Dendritic cell treated with granulocyte-macrophage colony-stimulating factor and Interleukin-4, amounts not matched to agents 40 ng/mL and 50 ng/mL, for 4 days (primary cell): ENCODE data around the gene PTGS1.
"Not testable (repeated sequence)": the region's sequence is repeated elsewhere in the genome, so short reads cannot be mapped to it uniquely, and the experiment has no call there.

Experiments used
- H3K27ac Mint-ChIP-seq: one replicate; pipeline ENCODE4 v1.8.0; 2022; ENCODE audit warnings: mild to moderate bottlenecking, mixed read lengths
- H3K27me3 Mint-ChIP-seq: one replicate; pipeline ENCODE4 v1.8.0; 2022; ENCODE audit warnings: mild to moderate bottlenecking, mixed read lengths
- H3K36me3 Mint-ChIP-seq: one replicate; pipeline ENCODE4 v1.8.0; 2022; ENCODE audit warnings: low read depth, mixed read lengths
- H3K4me1 Mint-ChIP-seq: one replicate; pipeline ENCODE4 v1.8.0; 2022; ENCODE audit warnings: low read depth, mixed read lengths
- H3K4me3 Mint-ChIP-seq: one replicate; pipeline ENCODE4 v1.8.0; 2022; ENCODE audit warnings: mild to moderate bottlenecking, moderate library complexity, mixed read lengths
- H3K9me3 Mint-ChIP-seq: one replicate; pipeline ENCODE4 v1.8.0; 2022; ENCODE audit warnings: mixed read lengths
- intact Hi-C: fragments of 100-400 bp; cut with micrococcal nuclease; formaldehyde crosslinking; loops from one replicate; pipeline ENCODE4 v1.15.0; 2022

PTGS1 gene

GRCh38 chr9:122354536-122355199 lies 16.2 kb upstream of the PTGS1 start:
- peaks cover 14% of the 10 kb centered on the region for H3K36me3 Mint-ChIP-seq
- intact Hi-C loops = loop anchor here (1.0 to 10.0 kb wide), 3 partner anchors 16 to 460 kb away; no protein-coding TSS in a partner anchor
- peak overlapping the region; percentile 87 for H3K27ac Mint-ChIP-seq
- H3K4me1 Mint-ChIP-seq = peaks cover 52% of the 10 kb centered on the region
- peaks cover 7% of the 10 kb centered on the region for H3K27me3 Mint-ChIP-seq
- peaks cover 12% of the 10 kb centered on the region for H3K9me3 Mint-ChIP-seq
- H3K4me3 Mint-ChIP-seq = no peak overlapping the region

GRCh38 chr9:122355336-122355875 lies 15.4 kb upstream of the PTGS1 start:
- peaks cover 12% of the 10 kb centered on the region for H3K9me3 Mint-ChIP-seq
- peaks cover 56% of the 10 kb centered on the region for H3K4me1 Mint-ChIP-seq
- H3K36me3 Mint-ChIP-seq = peaks cover 14% of the 10 kb centered on the region
- peak overlapping the region; percentile 87 for H3K27ac Mint-ChIP-seq
- H3K4me3 Mint-ChIP-seq = peak overlapping the region; percentile 33
- intact Hi-C loops = loop anchor here (1.0 to 10.0 kb wide), 3 partner anchors 15 to 459 kb away; no protein-coding TSS in a partner anchor
- peaks cover 4% of the 10 kb centered on the region for H3K27me3 Mint-ChIP-seq

- intact Hi-C loops = loop anchor here (10.0 kb wide), 2 partner anchors 98 to 458 kb away; no protein-coding TSS in a partner anchor
- Mint-ChIP-seq H3K4me3 (no peak overlapping the region), H3K27me3 (peaks cover 4% of the 10 kb centered on the region), H3K4me1 (peaks cover 59% of the 10 kb centered on the region), H3K36me3 (peaks cover 14% of the 10 kb centered on the region), H3K27ac (peak overlapping the region; percentile 87), H3K9me3 (peaks cover 12% of the 10 kb centered on the region)
These were observed 14.2 kb upstream of the PTGS1 start for GRCh38 chr9:122356627-122357026.

GRCh38 chr9:122360891-122361290 lies 9.9 kb upstream of the PTGS1 start:
- Mint-ChIP-seq H3K27ac (peak overlapping the region; percentile 13), H3K27me3 (peaks cover 5% of the 10 kb centered on the region), H3K4me1 (peaks cover 47% of the 10 kb centered on the region), H3K36me3 (peaks cover 8% of the 10 kb centered on the region), H3K9me3 (peaks cover 12% of the 10 kb centered on the region), H3K4me3 (no peak overlapping the region)
- intact Hi-C loops = no loop called here

- intact Hi-C loops, H3K27me3 Mint-ChIP-seq, H3K36me3 Mint-ChIP-seq, H3K9me3 Mint-ChIP-seq, H3K4me3 Mint-ChIP-seq, H3K27ac Mint-ChIP-seq: not testable (repeated sequence)
- H3K4me1 Mint-ChIP-seq = peaks cover 31% of the 10 kb centered on the region
These were observed 7.7 kb upstream of the PTGS1 start for GRCh38 chr9:122363131-122363530.

GRCh38 chr9:122364117-122364782 lies 6.6 kb upstream of the PTGS1 start:
- no peak overlapping the region for H3K4me3 Mint-ChIP-seq
- H3K27me3 Mint-ChIP-seq = peaks cover 4% of the 10 kb centered on the region
- H3K36me3 Mint-ChIP-seq = no peaks in the 10 kb centered on the region
- peak overlapping the region; percentile 20 for H3K27ac Mint-ChIP-seq
- intact Hi-C loops = no loop called here
- peaks cover 7% of the 10 kb centered on the region for H3K9me3 Mint-ChIP-seq
- H3K4me1 Mint-ChIP-seq = peaks cover 34% of the 10 kb centered on the region

- H3K27ac Mint-ChIP-seq = no peak overlapping the region
These were observed 6.1 kb upstream of the PTGS1 start for GRCh38 chr9:122364783-122365150.

GRCh38 chr9:122366074-122366660 lies 4.7 kb upstream of the PTGS1 start:
- intact Hi-C loops = no loop called here
- H3K4me3 Mint-ChIP-seq = no peak overlapping the region
- peaks cover 9% of the 10 kb centered on the region for H3K9me3 Mint-ChIP-seq
- H3K4me1 Mint-ChIP-seq = peaks cover 36% of the 10 kb centered on the region
- peaks cover 1% of the 10 kb centered on the region for H3K27me3 Mint-ChIP-seq
- peak overlapping the region; percentile 21 for H3K27ac Mint-ChIP-seq
- H3K36me3 Mint-ChIP-seq = peaks cover 4% of the 10 kb centered on the region

More at GRCh38 chr9:122364783-122365150, 6.1 kb upstream of the PTGS1 start:
- Mint-ChIP-seq H3K36me3 (no peaks in the 10 kb centered on the region), H3K4me1 (peaks cover 38% of the 10 kb centered on the region), H3K27me3 (peaks cover 4% of the 10 kb centered on the region), H3K4me3 (no peak overlapping the region), H3K9me3 (peaks cover 9% of the 10 kb centered on the region)
- intact Hi-C loops = no loop called here

- intact Hi-C loops = no loop called here
- Mint-ChIP-seq H3K36me3 (peaks cover 13% of the 10 kb centered on the region), H3K9me3 (peaks cover 9% of the 10 kb centered on the region), H3K27ac (no peak overlapping the region), H3K27me3 (peaks cover 1% of the 10 kb centered on the region), H3K4me3 (no peak overlapping the region), H3K4me1 (peaks cover 38% of the 10 kb centered on the region)
These were observed 3.8 kb upstream of the PTGS1 start for GRCh38 chr9:122367065-122367464.

GRCh38 chr9:122367774-122368460 lies 2.9 kb upstream of the PTGS1 start:
- intact Hi-C loops = no loop called here
- peaks cover 21% of the 10 kb centered on the region for H3K36me3 Mint-ChIP-seq
- no peak overlapping the region for H3K27ac Mint-ChIP-seq
- peaks cover 41% of the 10 kb centered on the region for H3K4me1 Mint-ChIP-seq
- H3K27me3 Mint-ChIP-seq = peaks cover 1% of the 10 kb centered on the region
- peaks cover 9% of the 10 kb centered on the region for H3K9me3 Mint-ChIP-seq
- no peak overlapping the region for H3K4me3 Mint-ChIP-seq

GRCh38 chr9:122368642-122369041 lies 2.2 kb upstream of the PTGS1 start:
- H3K4me1 Mint-ChIP-seq = peaks cover 43% of the 10 kb centered on the region
- H3K36me3 Mint-ChIP-seq = peaks cover 29% of the 10 kb centered on the region
- H3K27me3 Mint-ChIP-seq = no peaks in the 10 kb centered on the region
- H3K4me3 Mint-ChIP-seq = no peak overlapping the region
- H3K9me3 Mint-ChIP-seq = peaks cover 9% of the 10 kb centered on the region
- intact Hi-C loops = no loop called here
- H3K27ac Mint-ChIP-seq = no peak overlapping the region

- Mint-ChIP-seq H3K36me3 (peaks cover 44% of the 10 kb centered on the region), H3K27ac (peak overlapping the region; percentile 89), H3K9me3 (peaks cover 9% of the 10 kb centered on the region), H3K27me3 (no peaks in the 10 kb centered on the region), H3K4me3 (peak overlapping the region; percentile 98), H3K4me1 (peaks cover 58% of the 10 kb centered on the region)
- intact Hi-C loops = loop anchor here (1.0 kb wide), 1 partner anchor 15 kb away; no protein-coding TSS in a partner anchor
These were observed 521 bp upstream of the PTGS1 start for GRCh38 chr9:122370303-122370702.

- H3K27me3 Mint-ChIP-seq = no peaks in the 10 kb centered on the region
- H3K4me1 Mint-ChIP-seq = peaks cover 73% of the 10 kb centered on the region
- H3K9me3 Mint-ChIP-seq = peaks cover 9% of the 10 kb centered on the region
- H3K27ac Mint-ChIP-seq = peak overlapping the region; percentile 89
- peaks cover 57% of the 10 kb centered on the region for H3K36me3 Mint-ChIP-seq
- intact Hi-C loops = no loop called here
- H3K4me3 Mint-ChIP-seq = peak overlapping the region; percentile 98
These were observed 1.0 kb downstream of the PTGS1 start for GRCh38 chr9:122371846-122372245.
